K562 (cell line): Measurements from ENCODE around the gene SLAMF6. TPM values are rescaled to one million over a fixed set of nuclear protein-coding genes. Genes with fewer than 3 reads are reported as not detected.

Experiments
- ATAC-seq: fragments of 200-7000 bp; cut with Tn5 transposase; 3 replicates; pipeline ENCODE4 v1.9.1; 2020; ENCODE audit warnings: moderate library complexity
- BruUV-seq: library from RNA; stranded (reverse); fragments of 400-500 nt; replicated peaks from 2 replicates; lab custom pipeline; 2021; lab: Mats Ljungman, UMichigan
- CTCF ChIA-PET: fragments of 300-600 bp; formaldehyde crosslinking; extraction: SDS; loops from one replicate; lab custom pipeline; 2021; ENCODE audit warnings: low intra/inter-chr PET ratio; lab: Yijun Ruan, JAX
- POLR2A ChIA-PET: fragments of 300-600, 350-650 bp; sonication (Branson Sonifier 250); formaldehyde crosslinking; extraction: SDS; loops from one replicate; lab custom pipeline; 2021; ENCODE audit warnings: antibody characterized with exemption, inconsistent platforms; lab: Yijun Ruan, JAX
- DNase-seq, 4 experiments: peaks; one replicate each; pipeline versions ENCODE4 v3.0.0 to v3.0.0-alpha.2; 2011 to 2018; ENCODE audit warnings: low spot score in 3 of 4, mixed read lengths in 3 of 4; ENCODE audit errors: extremely low read depth in 1 of 4
- FAIRE-seq: peaks from 2 replicates; lab custom pipeline; 2011; peaks lifted over from hg19 to GRCh38; lab: Jason Lieb, UNC
- H2AFZ ChIP-seq: 2 replicates; pipeline ENCODE4 v1.6.0; 2011; ENCODE audit warnings: low read depth, low read length, control low read depth, inconsistent platforms
- H3K27ac ChIP-seq: fragments of 200-600 bp; 3 replicates; pipeline ENCODE4 v1.8.0; 2011; ENCODE audit warnings: low read depth, mild to moderate bottlenecking, control low read depth, inconsistent platforms, low read length, moderate library complexity, mixed read lengths; ENCODE audit errors: extremely low read depth
- H3K27me3 ChIP-seq, 2 experiments: fragments of 300-600 bp in 1 of 2; 2 replicates in 1 of 2; 3 replicates in 1 of 2; pipeline versions ENCODE4 v1.6.0 to v1.8.0; 2011; ENCODE audit warnings: inconsistent platforms in 2 of 2, low read length in 2 of 2, mild to moderate bottlenecking in 1 of 2, mixed read lengths in 1 of 2, moderate library complexity in 1 of 2; ENCODE audit not compliant: control insufficient read depth in 2 of 2, insufficient read depth in 2 of 2
- H3K36me3 ChIP-seq: fragments of 300-600 bp; 3 replicates; pipeline ENCODE4 v1.8.0; 2011; ENCODE audit warnings: mild to moderate bottlenecking, low read length, inconsistent platforms; ENCODE audit not compliant: control insufficient read depth, insufficient read depth
- H3K4me1 ChIP-seq, 2 experiments: fragments of 200-600 bp in 1 of 2; replicated peaks in 1 of 2; 2 replicates in 1 of 2; 3 replicates in 1 of 2; pipeline versions ENCODE4 v1.5.1 to v1.8.0; 2011; ENCODE audit warnings: inconsistent platforms in 2 of 2, low read length in 2 of 2, mild to moderate bottlenecking in 1 of 2, mixed read lengths in 1 of 2, moderate library complexity in 1 of 2; ENCODE audit not compliant: control insufficient read depth in 2 of 2, insufficient read depth in 2 of 2
- H3K4me2 ChIP-seq: 2 replicates; pipeline ENCODE4 v1.6.1; 2011; ENCODE audit warnings: low read length, control low read depth, inconsistent platforms, mixed read lengths; ENCODE audit not compliant: insufficient read depth
- H3K4me3 ChIP-seq: fragments of 200-600 bp; sonication (generic), shearing (Covaris generic); 2 replicates; pipeline ENCODE4 v1.5.1; 2016; ENCODE audit warnings: control low read depth, inconsistent platforms
- H3K79me2 ChIP-seq: fragments of 200-600 bp; 3 replicates; pipeline ENCODE4 v1.8.0; 2011; ENCODE audit warnings: low read length, inconsistent platforms; ENCODE audit not compliant: control insufficient read depth, insufficient read depth
- H3K9ac ChIP-seq, 2 experiments: 2 replicates each; pipeline versions ENCODE4 v1.6.0 to v1.6.1; 2011; ENCODE audit warnings: low read depth in 2 of 2, low read length in 2 of 2, control low read depth in 1 of 2, inconsistent platforms in 1 of 2, mild to moderate bottlenecking in 1 of 2, mixed read lengths in 1 of 2; ENCODE audit not compliant: insufficient read depth in 1 of 2
- H3K9me1 ChIP-seq: one replicate; pipeline ENCODE4 v1.6.0; 2011; ENCODE audit warnings: inconsistent platforms, mild to moderate bottlenecking, low read length, moderate library complexity; ENCODE audit not compliant: control insufficient read depth, insufficient read depth
- H3K9me3 ChIP-seq: replicated peaks from 2 replicates; pipeline ENCODE4 v1.5.1; 2011; ENCODE audit warnings: low read depth, low read length, inconsistent platforms; ENCODE audit not compliant: control insufficient read depth, insufficient read depth
- H4K20me1 ChIP-seq: replicated peaks from 2 replicates; pipeline ENCODE4 v1.6.1; 2011; ENCODE audit warnings: low read length, inconsistent platforms, mixed read lengths; ENCODE audit not compliant: control insufficient read depth, insufficient read depth
- ARID3A ChIP-seq: IDR thresholded peaks from 2 replicates; pipeline ENCODE4 v1.6.1; 2012; ENCODE audit warnings: low read depth, low read length, improper control_type of control experiment, borderline replicate concordance
- CEBPG ChIP-seq, 3 experiments: fragments of 200-800 bp in 1 of 3; sonication (Bioruptor generic) in 1 of 3; sonication (generic) in 1 of 3; formaldehyde crosslinking in 1 of 3; IDR thresholded peaks in 2 of 3; conservative IDR thresholded peaks in 1 of 3; 2 replicates each; pipeline versions ENCODE4 v1.6.1 to v1.8.0; 2016 to 2022; ENCODE audit warnings: missing compliant biosample characterization in 2 of 3, missing genetic modification characterization in 2 of 3, mild to moderate bottlenecking in 1 of 3, missing genetic modification reagents in 1 of 3
- MYNN ChIP-seq, 2 experiments: sonication (generic); formaldehyde crosslinking in 1 of 2; IDR thresholded peaks; 2 replicates each; pipeline versions ENCODE4 v1.5.0 to v1.6.1; 2016 to 2020; ENCODE audit warnings: antibody characterized with exemption in 1 of 2, missing genetic modification reagents in 1 of 2
- NCOA6 ChIP-seq: fragments of 450-650 bp; IDR thresholded peaks from 2 replicates; pipeline ENCODE4 v1.6.1; 2017; ENCODE audit warnings: mild to moderate bottlenecking
- NFYB ChIP-seq: IDR thresholded peaks from 2 replicates; pipeline ENCODE4 v1.6.1; 2011; ENCODE audit warnings: mild to moderate bottlenecking, moderate library complexity; ENCODE audit not compliant: insufficient read length; ENCODE audit errors: extremely low read depth
- PRDM10 ChIP-seq: fragments of 450-650 bp; IDR thresholded peaks from 2 replicates; pipeline ENCODE4 v1.6.1; 2018; ENCODE audit not compliant: partially characterized antibody
- ZMIZ1 ChIP-seq, 2 experiments: fragments of 150-350 bp in 1 of 2; IDR thresholded peaks; 2 replicates each; pipeline ENCODE4 v1.6.1; 2012 to 2016; ENCODE audit warnings: low read depth in 2 of 2, low read length in 2 of 2, mild to moderate bottlenecking in 1 of 2, moderate library complexity in 1 of 2
- ZNF395 ChIP-seq: fragments of 200-800 bp; sonication (Bioruptor generic); IDR thresholded peaks from 2 replicates; pipeline ENCODE4 v1.6.1; 2017; ENCODE audit warnings: missing genetic modification characterization, missing compliant biosample characterization
- WGBS: fragments of 100-300 bp; shearing (Covaris generic); methylation state at CpG from one replicate; pipeline ENCODE4 v1.1.6; 2016; ENCODE audit warnings: low coverage, mixed read lengths; ENCODE audit not compliant: insufficient coverage; ENCODE audit errors: missing lambda C conversion rate; 5-methylcytosine and 5-hydroxymethylcytosine counted together
- in situ Hi-C: fragments of 300-500 bp; cut with MboI; formaldehyde crosslinking; loops from 4 replicates; pipeline ENCODE4 v1.15.0; 2018; ENCODE audit warnings: inconsistent platforms, mixed read lengths
- intact Hi-C: fragments of 100-400 bp; cut with micrococcal nuclease; formaldehyde crosslinking; loops from 2 replicates; pipeline ENCODE4 v1.14.2; 2022
- polyA plus RNA-seq, 8 experiments: library from polyadenylated mRNA; depleted of rRNA in 4 of 8; stranded (reverse) in 5 of 8; unstranded in 3 of 8; fragments of >200 nt; fragmentation: Nextera tagmentation in 2 of 8; fragmentation: Illumina TruSeq in 1 of 8; extraction: Ambion mirVana in 2 of 8; extraction: Trizol in 1 of 8; gene quantifications; 2 replicates each; pipeline versions ENCODE4 v1.2.1 to v1.2.3, GENCODE V29; 2011 to 2014; ENCODE audit warnings: inconsistent platforms in 1 of 8, missing spikeins in 1 of 8
- total RNA-seq, 7 experiments: library from RNA; depleted of rRNA in 6 of 7; stranded (reverse); fragments of >200 nt in 6 of 7; fragmentation: Illumina TruSeq in 2 of 7; extraction: Trizol in 2 of 7; gene quantifications; 2 replicates each; pipeline versions ENCODE4 v1.2.1 to v1.2.3, GENCODE V29; 2011 to 2021; ENCODE audit warnings: low replicate concordance in 1 of 7

SLAMF6 gene
- total and polyA plus RNA-seq, 9 of the 15 experiments (the other 6 are each of a cell fraction or from before 2014, with no cell fraction given): 0.56 to 4.8 (median 1.1) TPM

- ChIA-PET CTCF (no interaction called here), POLR2A (no interaction called here)
- no peaks in the 10 kb centered on the region for H3K4me1 ChIP-seq
- no peak overlapping the region for H3K4me3 ChIP-seq
- no peaks in the 10 kb centered on the region for H3K9me1 ChIP-seq
- DNase-seq (peak in 1 of 4 experiments; percentile 9), FAIRE-seq (peak; percentile 26), ATAC-seq (no peak; the same call in 2 of the 3 replicates)
- 40% methylated on average over 4 of the region's 4 CpGs for WGBS
- in situ Hi-C loops: no loop called here
- H2AFZ ChIP-seq: no peak overlapping the region
- no peaks in the 10 kb centered on the region for H3K36me3 ChIP-seq
- H3K27me3 ChIP-seq: no peaks in the 10 kb centered on the region
- H3K79me2 ChIP-seq: no peaks in the 10 kb centered on the region
- no TSS peak for BruUV-seq
- H4K20me1 ChIP-seq: no peaks in the 10 kb centered on the region
- 0 out of 2 replicates have a peak, but pooled peaks cover 4% of the 10 kb centered on the region for H3K9me3 ChIP-seq
- no peak overlapping the region for H3K4me2 ChIP-seq
- TF ChIP-seq CEBPG (CRISPR knock-in tag; IDR thresholded peaks at IDR 0.05) (no peak), CEBPG (tag; conservative IDR thresholded peaks at IDR 0.05 in 1 of 2, IDR thresholded peaks at IDR 0.05 in 1 of 2) (0 out of 4 replicates have a peak, but pooled peaks of 1 of the 2 experiments have one; percentile 10), MYNN (IDR thresholded peaks at IDR 0.05) (no peak), MYNN (CRISPR knock-in tag; IDR thresholded peaks at IDR 0.05) (no peak), NCOA6 (no peak), PRDM10 (peak; percentile 33), NFYB (no peak), ZMIZ1 (IDR thresholded peaks at IDR 0.05; ENCODE audit: low read depth in 2 of 2, low read length in 2 of 2) (no peak), ARID3A (no peak), ZNF395 (no peak)
- H3K27ac ChIP-seq: no peak overlapping the region
- H3K9ac ChIP-seq: no peak overlapping the region
- intact Hi-C loops: no loop called here
Measured at GRCh38 chr1:160489513-160490261, 33.4 kb downstream of the SLAMF6 start.
